Measurements from ENCODE around the gene DNAL4. TPM values are rescaled to one million over a fixed set of nuclear protein-coding genes. Genes with fewer than 3 reads are reported as not detected.

Gene DNAL4
- polyA plus RNA-seq, 1 donor (not counting 4 experiments of a cell fraction or from before 2014, with no cell fraction given), result 11.4 TPM

- H3K9me3 ChIP-seq (ENCODE audit: control insufficient read depth, low read depth, low read length), result no peaks in the 10 kb centered on the region
- H3K36me3 ChIP-seq (ENCODE audit: control insufficient read depth in 2 of 2, extremely low read depth in 1 of 2, insufficient read depth in 2 of 2, low read length in 2 of 2), result peaks cover 41 to 59% of the 10 kb centered on the region in 2 experiments
- H3K9ac ChIP-seq (ENCODE audit: control insufficient read depth, extremely low read depth, insufficient read depth, low read length), result no peak overlapping the region
- TF ChIP-seq EZH2 (IDR thresholded peaks at IDR 0.05; ENCODE audit: low read length), result no peak
- TF ChIP-seq, protein P1, sequence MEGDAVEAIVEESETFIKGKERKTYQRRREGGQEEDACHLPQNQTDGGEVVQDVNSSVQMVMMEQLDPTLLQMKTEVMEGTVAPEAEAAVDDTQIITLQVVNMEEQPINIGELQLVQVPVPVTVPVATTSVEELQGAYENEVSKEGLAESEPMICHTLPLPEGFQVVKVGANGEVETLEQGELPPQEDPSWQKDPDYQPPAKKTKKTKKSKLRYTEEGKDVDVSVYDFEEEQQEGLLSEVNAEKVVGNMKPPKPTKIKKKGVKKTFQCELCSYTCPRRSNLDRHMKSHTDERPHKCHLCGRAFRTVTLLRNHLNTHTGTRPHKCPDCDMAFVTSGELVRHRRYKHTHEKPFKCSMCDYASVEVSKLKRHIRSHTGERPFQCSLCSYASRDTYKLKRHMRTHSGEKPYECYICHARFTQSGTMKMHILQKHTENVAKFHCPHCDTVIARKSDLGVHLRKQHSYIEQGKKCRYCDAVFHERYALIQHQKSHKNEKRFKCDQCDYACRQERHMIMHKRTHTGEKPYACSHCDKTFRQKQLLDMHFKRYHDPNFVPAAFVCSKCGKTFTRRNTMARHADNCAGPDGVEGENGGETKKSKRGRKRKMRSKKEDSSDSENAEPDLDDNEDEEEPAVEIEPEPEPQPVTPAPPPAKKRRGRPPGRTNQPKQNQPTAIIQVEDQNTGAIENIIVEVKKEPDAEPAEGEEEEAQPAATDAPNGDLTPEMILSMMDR (optimal IDR thresholded peaks at IDR 0.05 in 1 of 3, IDR thresholded peaks at IDR 0.05 in 1 of 3, conservative IDR thresholded peaks at IDR 0.05 in 1 of 3; ENCODE audit: extremely low read depth in 1 of 3, insufficient read depth in 2 of 3, low read length in 3 of 3), result no peak
- no peak overlapping the region for H2AFZ ChIP-seq (ENCODE audit: control insufficient read depth, low read length)
- FAIRE-seq (no peak), DNase-seq (ENCODE audit: low read depth, low spot score) (no peak)
- no peaks in the 10 kb centered on the region for H3K9me1 ChIP-seq (ENCODE audit: control insufficient read depth, extremely low read depth, insufficient read depth, low read length)
- no peak overlapping the region for H3K4me2 ChIP-seq (ENCODE audit: control insufficient read depth, extremely low read depth, insufficient read depth, low read depth, low read length)
- H3K79me2 ChIP-seq (ENCODE audit: control insufficient read depth, insufficient read depth, low read length), result no peaks in the 10 kb centered on the region
- H3K4me1 ChIP-seq (ENCODE audit: control insufficient read depth, extremely low read depth, insufficient read depth, low read length), result peaks cover 23% of the 10 kb centered on the region
- H3K27me3 ChIP-seq (ENCODE audit: control insufficient read depth, extremely low read depth, insufficient read depth, low read length), result no peaks in the 10 kb centered on the region
- H3K4me3 ChIP-seq (ENCODE audit: control insufficient read depth in 2 of 3, extremely low read depth in 1 of 3, insufficient read depth in 2 of 3, low read depth in 1 of 3, low read length in 3 of 3), result no peak overlapping the region
- no peak overlapping the region for H3K27ac ChIP-seq (ENCODE audit: control insufficient read depth, insufficient read depth, low read length)
- H4K20me1 ChIP-seq (ENCODE audit: control insufficient read depth, extremely low read depth, insufficient read depth, low read length), result peaks cover 2% of the 10 kb centered on the region
- dilution Hi-C loops (cut with MboI; ENCODE audit: extremely low pct_ligation_motif_present, low sequenced_read_pairs), result no loop called here
Measured at GRCh38 chr22:38735126-38735464, 58.8 kb downstream of the DNAL4 start.

- no peaks in the 10 kb centered on the region for H3K9me1 ChIP-seq (ENCODE audit: control insufficient read depth, extremely low read depth, insufficient read depth, low read length)
- TF ChIP-seq, protein P1 (optimal IDR thresholded peaks at IDR 0.05 in 1 of 3, IDR thresholded peaks at IDR 0.05 in 1 of 3, conservative IDR thresholded peaks at IDR 0.05 in 1 of 3; ENCODE audit: extremely low read depth in 1 of 3, insufficient read depth in 2 of 3, low read length in 3 of 3), result no peak
- TF ChIP-seq EZH2 (IDR thresholded peaks at IDR 0.05; ENCODE audit: low read length), result no peak
- peaks cover 23% of the 10 kb centered on the region for H3K4me1 ChIP-seq (ENCODE audit: control insufficient read depth, extremely low read depth, insufficient read depth, low read length)
- no peaks in the 10 kb centered on the region for H3K79me2 ChIP-seq (ENCODE audit: control insufficient read depth, insufficient read depth, low read length)
- no peaks in the 10 kb centered on the region for H3K9me3 ChIP-seq (ENCODE audit: control insufficient read depth, low read depth, low read length)
- dilution Hi-C loops (cut with MboI; ENCODE audit: extremely low pct_ligation_motif_present, low sequenced_read_pairs), result no loop called here
- H3K4me2 ChIP-seq (ENCODE audit: control insufficient read depth, extremely low read depth, insufficient read depth, low read depth, low read length), result no peak overlapping the region
- peaks cover 46 to 59% of the 10 kb centered on the region in 2 experiments for H3K36me3 ChIP-seq (ENCODE audit: control insufficient read depth in 2 of 2, extremely low read depth in 1 of 2, insufficient read depth in 2 of 2, low read length in 2 of 2)
- no peak for DNase-seq (ENCODE audit: low read depth, low spot score)
- H3K27ac ChIP-seq (ENCODE audit: control insufficient read depth, insufficient read depth, low read length), result no peak overlapping the region
- H3K9ac ChIP-seq (ENCODE audit: control insufficient read depth, extremely low read depth, insufficient read depth, low read length), result no peak overlapping the region
- H3K27me3 ChIP-seq (ENCODE audit: control insufficient read depth, extremely low read depth, insufficient read depth, low read length), result no peaks in the 10 kb centered on the region
- H2AFZ ChIP-seq (ENCODE audit: control insufficient read depth, low read length), result no peak overlapping the region
- peaks cover 2% of the 10 kb centered on the region for H4K20me1 ChIP-seq (ENCODE audit: control insufficient read depth, extremely low read depth, insufficient read depth, low read length)
- H3K4me3 ChIP-seq (ENCODE audit: control insufficient read depth in 2 of 3, extremely low read depth in 1 of 3, insufficient read depth in 2 of 3, low read depth in 1 of 3, low read length in 3 of 3), result no peak overlapping the region
- FAIRE-seq, result no peak
Measured at GRCh38 chr22:38734421-38735100, 59.4 kb downstream of the DNAL4 start.

All from keratinocyte (primary cell).